CD4-positive, CD25-positive, alpha-beta regulatory T cell (primary cell): ENCODE results near the gene KDM7A. TPM values are rescaled to one million over a fixed set of nuclear protein-coding genes. Genes with fewer than 3 reads are reported as not detected.

ENCODE experiments used
- ATAC-seq, 2 donors: fragments of 150-1000 bp; cut with Tn5 transposase; one replicate each; pipeline ENCODE4 v1.10.0; 2021; ENCODE audit warnings: low read depth in 2 of 2, moderate number of reproducible peaks in 2 of 2, moderate library complexity in 1 of 2
- DNase-seq, 3 donors: peaks; one replicate each; pipeline versions ENCODE4 v3.0.0 to v3.0.0-alpha.2; 2012 to 2022; ENCODE audit warnings: mixed read lengths in 1 of 3
- H3K27ac ChIP-seq: one replicate; pipeline ENCODE4 v1.7.0; 2013; ENCODE audit warnings: mild to moderate bottlenecking, low read length; ENCODE audit not compliant: insufficient read depth, poor library complexity, severe bottlenecking
- H3K27me3 ChIP-seq: one replicate; pipeline ENCODE4 v1.7.0; 2013; ENCODE audit warnings: low read length; ENCODE audit not compliant: control insufficient read depth, insufficient read depth
- H3K36me3 ChIP-seq: one replicate; pipeline ENCODE4 v1.7.0; 2013; ENCODE audit warnings: mild to moderate bottlenecking, low read length, moderate library complexity; ENCODE audit not compliant: control insufficient read depth, insufficient read depth
- H3K4me1 ChIP-seq: 2 replicates; pipeline ENCODE4 v1.7.0; 2013; ENCODE audit warnings: mild to moderate bottlenecking, low read length; ENCODE audit not compliant: insufficient read depth, control insufficient read depth, poor library complexity, severe bottlenecking
- H3K4me3 ChIP-seq: one replicate; pipeline ENCODE4 v1.7.0; 2013; ENCODE audit warnings: low read depth, mild to moderate bottlenecking, low read length, moderate library complexity
- H3K9me3 ChIP-seq, 2 experiments: 1 replicate in 1 of 2; 2 replicates in 1 of 2; pipeline ENCODE4 v1.7.0; 2013; ENCODE audit warnings: low read length in 2 of 2, mild to moderate bottlenecking in 1 of 2, moderate library complexity in 1 of 2; ENCODE audit not compliant: control insufficient read depth in 2 of 2
- H3K27ac Mint-ChIP-seq, 3 donors: one replicate each; pipeline ENCODE4 v1.8.0; 2020 to 2022; ENCODE audit warnings: mild to moderate bottlenecking in 3 of 3, mixed read lengths in 3 of 3, moderate library complexity in 2 of 3
- H3K27me3 Mint-ChIP-seq: one replicate; pipeline ENCODE4 v1.8.0; 2022; ENCODE audit warnings: mild to moderate bottlenecking, mixed read lengths
- H3K36me3 Mint-ChIP-seq: one replicate; pipeline ENCODE4 v1.8.0; 2020; ENCODE audit warnings: mixed read lengths
- H3K4me1 Mint-ChIP-seq, 4 donors: one replicate each; pipeline ENCODE4 v1.8.0; 2020 to 2022; ENCODE audit warnings: mixed read lengths in 4 of 4, mild to moderate bottlenecking in 1 of 4
- H3K4me3 Mint-ChIP-seq, 4 donors: one replicate each; pipeline ENCODE4 v1.8.0; 2020 to 2022; ENCODE audit warnings: mild to moderate bottlenecking in 4 of 4, mixed read lengths in 4 of 4, moderate library complexity in 3 of 4
- H3K9me3 Mint-ChIP-seq, 7 donors: one replicate each; pipeline ENCODE4 v1.8.0; 2020 to 2022; ENCODE audit warnings: mixed read lengths in 7 of 7, mild to moderate bottlenecking in 3 of 7, moderate library complexity in 2 of 7
- polyA plus RNA-seq, 4 donors: library from polyadenylated mRNA; unstranded; fragments of 300-500 nt; fragmentation: Illumina TruSeq; gene quantifications; one replicate each; pipeline ENCODE4 v1.2.3, GENCODE V29; 2021
- total RNA-seq: library from RNA; stranded (reverse); gene quantifications from one replicate; pipeline ENCODE4 v1.2.3, GENCODE V29; 2022

KDM7A gene, protein sequence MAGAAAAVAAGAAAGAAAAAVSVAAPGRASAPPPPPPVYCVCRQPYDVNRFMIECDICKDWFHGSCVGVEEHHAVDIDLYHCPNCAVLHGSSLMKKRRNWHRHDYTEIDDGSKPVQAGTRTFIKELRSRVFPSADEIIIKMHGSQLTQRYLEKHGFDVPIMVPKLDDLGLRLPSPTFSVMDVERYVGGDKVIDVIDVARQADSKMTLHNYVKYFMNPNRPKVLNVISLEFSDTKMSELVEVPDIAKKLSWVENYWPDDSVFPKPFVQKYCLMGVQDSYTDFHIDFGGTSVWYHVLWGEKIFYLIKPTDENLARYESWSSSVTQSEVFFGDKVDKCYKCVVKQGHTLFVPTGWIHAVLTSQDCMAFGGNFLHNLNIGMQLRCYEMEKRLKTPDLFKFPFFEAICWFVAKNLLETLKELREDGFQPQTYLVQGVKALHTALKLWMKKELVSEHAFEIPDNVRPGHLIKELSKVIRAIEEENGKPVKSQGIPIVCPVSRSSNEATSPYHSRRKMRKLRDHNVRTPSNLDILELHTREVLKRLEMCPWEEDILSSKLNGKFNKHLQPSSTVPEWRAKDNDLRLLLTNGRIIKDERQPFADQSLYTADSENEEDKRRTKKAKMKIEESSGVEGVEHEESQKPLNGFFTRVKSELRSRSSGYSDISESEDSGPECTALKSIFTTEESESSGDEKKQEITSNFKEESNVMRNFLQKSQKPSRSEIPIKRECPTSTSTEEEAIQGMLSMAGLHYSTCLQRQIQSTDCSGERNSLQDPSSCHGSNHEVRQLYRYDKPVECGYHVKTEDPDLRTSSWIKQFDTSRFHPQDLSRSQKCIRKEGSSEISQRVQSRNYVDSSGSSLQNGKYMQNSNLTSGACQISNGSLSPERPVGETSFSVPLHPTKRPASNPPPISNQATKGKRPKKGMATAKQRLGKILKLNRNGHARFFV
- 52.0 TPM for total RNA-seq
- polyA plus RNA-seq: 1 to 10 TPM; 3.2 to 4.9 (median 4.0) TPM

- Histone ChIP-seq H3K36me3 (peaks cover 1% of the 10 kb centered on the region), H3K9me3 (no peaks in the 10 kb centered on the region), H3K4me1 (peaks cover 21% of the 10 kb centered on the region), H3K27ac (peak within 1 kb of the TSS; percentile 89), H3K27me3 (peaks cover 3% of the 10 kb centered on the region), H3K4me3 (peak within 1 kb of the TSS; percentile 73)
- peak within 1 kb of the TSS; percentile 93 to 98 (median 94) for H3K27ac Mint-ChIP-seq
- peak within 1 kb of the TSS; percentile 92 to 99 (median 93) for H3K4me3 Mint-ChIP-seq
- ATAC-seq (peak; percentile 80 to 82), DNase-seq (peak; percentile 84 to 95 (median 91))
- peaks cover 0 to 2% (median 0%) of the 10 kb centered on the region in 7 donors for H3K9me3 Mint-ChIP-seq
- H3K27me3 Mint-ChIP-seq: peaks cover 12% of the 10 kb centered on the region
- no peaks in the 10 kb centered on the region for H3K36me3 Mint-ChIP-seq
- peaks cover 23 to 37% (median 30%) of the 10 kb centered on the region in 4 donors for H3K4me1 Mint-ChIP-seq
These were observed at the start of gene KDM7A for GRCh38 chr7:140176811-140177702. TSS of gene KDM7A (minus strand) at chr7:140176983. CDS start at chr7:140176937, 46 bp downstream.

- H3K9me3 Mint-ChIP-seq: peaks cover 0 to 1% (median 0%) of the 10 kb centered on the region in 7 donors
- Histone ChIP-seq H3K27ac (peak overlapping the region; percentile 58), H3K4me3 (no peak overlapping the region), H3K4me1 (peaks cover 37% of the 10 kb centered on the region), H3K27me3 (no peaks in the 10 kb centered on the region), H3K36me3 (no peaks in the 10 kb centered on the region), H3K9me3 (no peaks in the 10 kb centered on the region)
- H3K36me3 Mint-ChIP-seq: no peaks in the 10 kb centered on the region
- peak overlapping the region; percentile 52 to 79 (median 59) for H3K27ac Mint-ChIP-seq
- peaks cover 16 to 63% (median 47%) of the 10 kb centered on the region in 4 donors for H3K4me1 Mint-ChIP-seq
- peak in 1 of 3 donors; percentile 64 for DNase-seq
- peaks cover 6% of the 10 kb centered on the region for H3K27me3 Mint-ChIP-seq
- ATAC-seq: no peak
- H3K4me3 Mint-ChIP-seq: peak overlapping the region in 3 of 4 donors; percentile 28 to 85 (median 63)
These were observed 48.9 kb upstream of the KDM7A start for GRCh38 chr7:140225562-140226249.

DNA sequence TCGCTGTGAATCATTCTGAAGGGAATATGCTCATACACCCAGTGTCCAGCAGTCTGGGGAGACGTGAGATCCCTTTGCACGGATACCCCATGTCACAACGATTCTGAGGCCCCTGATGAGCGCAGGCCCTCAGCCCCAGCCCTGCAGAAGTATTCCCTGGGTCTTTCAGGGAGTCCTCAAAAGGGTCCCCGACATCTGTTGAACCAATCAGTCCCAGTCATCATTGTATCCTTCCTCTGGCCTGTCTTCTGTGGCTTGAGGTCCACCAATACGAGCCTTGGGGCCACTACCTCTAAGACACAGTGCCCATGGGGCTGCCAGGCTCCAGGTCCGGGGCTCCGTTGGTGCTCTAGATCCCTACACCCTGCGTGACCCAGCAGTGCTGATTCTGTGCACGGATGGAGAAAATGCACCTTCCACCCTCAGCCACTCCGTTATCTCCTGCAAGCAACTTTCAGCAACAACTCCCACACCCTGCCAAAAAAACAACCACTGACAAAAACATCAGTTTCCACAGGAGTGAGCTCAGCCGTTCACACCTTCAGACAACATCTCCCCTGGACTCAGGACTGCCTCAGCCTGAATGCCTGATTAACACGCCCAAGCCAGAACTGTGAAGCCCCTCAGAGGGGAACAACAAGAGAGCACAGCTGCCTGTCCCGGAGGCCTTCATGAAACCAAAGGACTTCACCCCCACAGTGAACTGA is 46.9 kb upstream of the KDM7A start:
- Histone ChIP-seq H3K4me1 (peaks cover 28% of the 10 kb centered on the region), H3K27me3 (no peaks in the 10 kb centered on the region), H3K27ac (no peak overlapping the region), H3K36me3 (no peaks in the 10 kb centered on the region), H3K4me3 (no peak overlapping the region), H3K9me3 (no peaks in the 10 kb centered on the region)
- ATAC-seq (no peak), DNase-seq (peak in 1 of 3 donors; percentile 49)
- H3K27ac Mint-ChIP-seq: peak overlapping the region; percentile 75 to 96 (median 85)
- no peaks in the 10 kb centered on the region for H3K9me3 Mint-ChIP-seq
- peak overlapping the region in 3 of 4 donors; percentile 23 to 53 (median 23) for H3K4me3 Mint-ChIP-seq
- H3K36me3 Mint-ChIP-seq: no peaks in the 10 kb centered on the region
- H3K27me3 Mint-ChIP-seq: no peaks in the 10 kb centered on the region
- H3K4me1 Mint-ChIP-seq: peaks cover 11 to 53% (median 38%) of the 10 kb centered on the region in 4 donors

DNA sequence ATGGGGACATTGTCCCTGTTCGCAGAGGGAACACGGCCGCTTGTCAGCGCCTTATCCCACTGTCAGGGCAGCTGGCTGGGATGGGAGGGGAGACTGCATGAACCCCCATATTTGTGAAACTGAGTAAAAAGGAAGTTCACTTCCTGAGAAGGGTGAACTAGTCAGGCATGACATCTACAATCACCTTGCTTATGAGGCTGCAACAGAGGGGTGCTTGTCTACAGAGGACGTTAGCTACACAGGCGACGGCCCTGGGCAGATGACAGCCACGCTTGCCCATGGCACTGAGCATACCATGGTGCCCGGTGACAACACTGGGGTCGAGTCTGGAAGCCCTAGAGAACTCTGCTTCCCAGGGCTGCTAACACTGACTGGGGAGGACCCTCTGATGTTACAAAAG is 46.0 kb upstream of the KDM7A start:
- peak overlapping the region; percentile 5 to 75 (median 51) for H3K27ac Mint-ChIP-seq
- no peak overlapping the region for H3K4me3 ChIP-seq
- peaks cover 0 to under 1% of the 10 kb centered on the region in 2 experiments for H3K9me3 ChIP-seq
- DNase-seq (no peak), ATAC-seq (peak in 1 of 2 donors; percentile 35)
- no peak overlapping the region for H3K27ac ChIP-seq
- H3K4me3 Mint-ChIP-seq: no peak overlapping the region
- no peaks in the 10 kb centered on the region for H3K27me3 ChIP-seq
- peaks cover 0 to 2% (median 0%) of the 10 kb centered on the region in 7 donors for H3K9me3 Mint-ChIP-seq
- H3K27me3 Mint-ChIP-seq: peaks cover 2% of the 10 kb centered on the region
- no peaks in the 10 kb centered on the region for H3K36me3 ChIP-seq
- peaks cover under 1% of the 10 kb centered on the region for H3K36me3 Mint-ChIP-seq
- peaks cover 28% of the 10 kb centered on the region for H3K4me1 ChIP-seq
- H3K4me1 Mint-ChIP-seq: peaks cover 11 to 49% (median 33%) of the 10 kb centered on the region in 4 donors

GRCh38 chr7:140219672-140220524 is 43.1 kb upstream of the KDM7A start:
- peaks cover 0 to 2% of the 10 kb centered on the region in 2 experiments for H3K9me3 ChIP-seq
- DNase-seq (no peak), ATAC-seq (no peak)
- peak overlapping the region in 1 of 3 donors; percentile 26 for H3K27ac Mint-ChIP-seq
- peaks cover 25% of the 10 kb centered on the region for H3K4me1 ChIP-seq
- no peak overlapping the region for H3K4me3 Mint-ChIP-seq
- no peaks in the 10 kb centered on the region for H3K27me3 ChIP-seq
- peaks cover 6% of the 10 kb centered on the region for H3K27me3 Mint-ChIP-seq
- H3K4me1 Mint-ChIP-seq: peaks cover 8 to 37% (median 21%) of the 10 kb centered on the region in 4 donors
- no peak overlapping the region for H3K4me3 ChIP-seq
- no peaks in the 10 kb centered on the region for H3K36me3 ChIP-seq
- H3K9me3 Mint-ChIP-seq: peaks cover 0 to 5% (median 0%) of the 10 kb centered on the region in 7 donors
- H3K27ac ChIP-seq: no peak overlapping the region
- peaks cover 4% of the 10 kb centered on the region for H3K36me3 Mint-ChIP-seq

GRCh38 chr7:140218656-140219055 is 41.9 kb upstream of the KDM7A start:
- H3K27ac Mint-ChIP-seq: no peak overlapping the region
- Histone ChIP-seq H3K27ac (no peak overlapping the region), H3K27me3 (no peaks in the 10 kb centered on the region), H3K9me3 (peaks cover 0 to 2% of the 10 kb centered on the region in 2 experiments), H3K36me3 (no peaks in the 10 kb centered on the region), H3K4me3 (no peak overlapping the region), H3K4me1 (peaks cover 27% of the 10 kb centered on the region)
- peaks cover 6% of the 10 kb centered on the region for H3K27me3 Mint-ChIP-seq
- H3K4me3 Mint-ChIP-seq: no peak overlapping the region
- H3K4me1 Mint-ChIP-seq: peaks cover 1 to 39% (median 28%) of the 10 kb centered on the region in 4 donors
- ATAC-seq (no peak), DNase-seq (no peak)
- peaks cover 4% of the 10 kb centered on the region for H3K36me3 Mint-ChIP-seq
- H3K9me3 Mint-ChIP-seq: peaks cover 0 to 5% (median 0%) of the 10 kb centered on the region in 7 donors
